Liver (tissue), 9 donors: ENCODE results near the gene QARS1. TPM values are rescaled to one million over a fixed set of nuclear protein-coding genes. Genes with fewer than 3 reads are reported as not detected.

Experiments used
- DNase-seq: peaks from one replicate; pipeline ENCODE4 v3.0.0-alpha.2; 2017; ENCODE audit warnings: low spot score
- H3K27ac ChIP-seq, 2 donors: one replicate each; pipeline ENCODE4 v1.7.0; 2013; ENCODE audit warnings: inconsistent platforms in 2 of 2, low read length in 2 of 2, control low read depth in 1 of 2, low read depth in 1 of 2, mild to moderate bottlenecking in 1 of 2
- H3K27me3 ChIP-seq, 4 donors: one replicate each; pipeline versions ENCODE4 v1.6.1 to v1.7.0; 2013; ENCODE audit warnings: low read length in 3 of 4, inconsistent platforms in 1 of 4, mild to moderate bottlenecking in 1 of 4, moderate library complexity in 1 of 4; ENCODE audit not compliant: control insufficient read depth in 4 of 4, insufficient read depth in 4 of 4
- H3K36me3 ChIP-seq, 4 donors: one replicate each; pipeline versions ENCODE4 v1.6.1 to v1.7.0; 2013; ENCODE audit warnings: low read length in 3 of 4, mild to moderate bottlenecking in 3 of 4, low read depth in 1 of 4, moderate library complexity in 1 of 4; ENCODE audit not compliant: control insufficient read depth in 4 of 4, insufficient read depth in 3 of 4
- H3K4me1 ChIP-seq, 4 donors: one replicate each; pipeline versions ENCODE4 v1.6.1 to v1.7.0; 2013; ENCODE audit warnings: low read length in 3 of 4, mild to moderate bottlenecking in 3 of 4, moderate library complexity in 1 of 4; ENCODE audit not compliant: control insufficient read depth in 4 of 4, insufficient read depth in 4 of 4
- H3K4me3 ChIP-seq, 3 donors: one replicate each; pipeline versions ENCODE4 v1.6.1 to v1.7.0; 2013; ENCODE audit warnings: low read length in 3 of 3, control low read depth in 1 of 3, low read depth in 1 of 3, mild to moderate bottlenecking in 1 of 3
- H3K9ac ChIP-seq, 2 donors: one replicate each; pipeline ENCODE4 v1.7.0; 2013; ENCODE audit warnings: low read length in 2 of 2, mild to moderate bottlenecking in 2 of 2, moderate library complexity in 2 of 2, control low read depth in 1 of 2, low read depth in 1 of 2
- H3K9me3 ChIP-seq, 4 donors: one replicate each; pipeline versions ENCODE4 v1.6.1 to v1.7.0; 2013; ENCODE audit warnings: low read length in 3 of 4; ENCODE audit not compliant: control insufficient read depth in 4 of 4
- CTCF ChIP-seq: fragments of 150-350 bp; IDR thresholded peaks from 2 replicates; pipeline ENCODE4 v1.5.1; 2017; ENCODE audit warnings: improper control_type of control experiment, low read depth, low read length; ENCODE audit not compliant: missing input control
- FOXA1 ChIP-seq: IDR thresholded peaks from 2 replicates; pipeline ENCODE4 v1.6.1; 2016; ENCODE audit warnings: antibody characterized with exemption
- GABPA ChIP-seq, 2 donors: IDR thresholded peaks in 1 of 2; conservative IDR thresholded peaks in 1 of 2; 2 replicates each; pipeline ENCODE4 v1.6.1; 2016; ENCODE audit warnings: antibody characterized with exemption in 2 of 2, mild to moderate bottlenecking in 1 of 2, moderate library complexity in 1 of 2
- HNF4A ChIP-seq, 2 donors: conservative IDR thresholded peaks; 2 replicates each; pipeline ENCODE4 v1.6.1; 2016; ENCODE audit warnings: antibody characterized with exemption in 2 of 2, mild to moderate bottlenecking in 2 of 2
- JUND ChIP-seq, 2 donors: IDR thresholded peaks; 2 replicates each; pipeline ENCODE4 v1.6.1; 2016; ENCODE audit warnings: antibody characterized with exemption in 2 of 2
- RAD21 ChIP-seq, 2 donors: IDR thresholded peaks; 2 replicates each; pipeline ENCODE4 v1.6.1; 2016; ENCODE audit warnings: antibody characterized with exemption in 2 of 2, mild to moderate bottlenecking in 2 of 2
- REST ChIP-seq: IDR thresholded peaks from 2 replicates; pipeline ENCODE4 v1.6.1; 2016; ENCODE audit warnings: antibody characterized with exemption, mild to moderate bottlenecking
- RXRA ChIP-seq, 2 donors: IDR thresholded peaks; 2 replicates each; pipeline ENCODE4 v1.6.1; 2017 to 2018; ENCODE audit warnings: antibody characterized with exemption in 2 of 2, mild to moderate bottlenecking in 1 of 2
- SP1 ChIP-seq: IDR thresholded peaks from 2 replicates; pipeline ENCODE4 v1.6.1; 2018; ENCODE audit warnings: antibody characterized with exemption, mild to moderate bottlenecking
- TAF1 ChIP-seq: conservative IDR thresholded peaks from 2 replicates; pipeline ENCODE4 v1.6.1; 2016; ENCODE audit warnings: antibody characterized with exemption, mild to moderate bottlenecking
- YY1 ChIP-seq: IDR thresholded peaks from 2 replicates; pipeline ENCODE4 v1.6.1; 2016; ENCODE audit warnings: antibody characterized with exemption, mild to moderate bottlenecking
- whole genome bisulfite sequencing: extraction: QIAGEN DNeasy Blood & Tissue Kit; methylation state at CpG from one replicate; pipeline ENCODE4 v1.1.7; 2013; 5-methylcytosine and 5-hydroxymethylcytosine counted together
- polyA plus RNA-seq, 2 donors: library from polyadenylated mRNA; stranded (reverse) in 1 of 2; unstranded in 1 of 2; fragments of 200-250 nt in 1 of 2; fragments of >200 nt in 1 of 2; fragmentation: Nextera tagmentation in 1 of 2; extraction: Ambion mirVana in 1 of 2; gene quantifications; one replicate each; pipeline versions ENCODE4 v1.2.1 to v1.2.3, GENCODE V29; 2013 to 2015
- total RNA-seq, 2 donors: library from RNA; depleted of rRNA; stranded (reverse); fragments of >200 nt; gene quantifications; one replicate each; pipeline ENCODE4 v1.2.3, GENCODE V29; 2014
- TF ChIP-seq, protein P1 (sequence below): IDR thresholded peaks from 2 replicates; pipeline ENCODE4 v1.6.1; 2016; ENCODE audit warnings: antibody characterized with exemption
- donor health status: healthy.
- donor health status: healthy.
- donor health status: healthy.
- donor health status: healthy.
- donor health status: healthy.

Gene QARS1
- total and polyA plus RNA-seq, 4 donors = 58.0 to 226 (median 145) TPM

GRCh38 chr3:49112262-49112661 is 7.7 kb upstream of the QARS1 start:
- Histone ChIP-seq H3K4me1 (no peaks in the 10 kb centered on the region), H3K9ac (no peak overlapping the region), H3K27ac (no peak overlapping the region), H3K9me3 (no peaks in the 10 kb centered on the region), H3K36me3 (peaks cover 30 to 92% (median 75%) of the 10 kb centered on the region in 4 donors), H3K4me3 (no peak overlapping the region), H3K27me3 (no peaks in the 10 kb centered on the region)
- no peak for DNase-seq
- TF ChIP-seq REST = no peak
- TF ChIP-seq RXRA (IDR thresholded peaks at IDR 0.05) = no peak
- no peak for TF ChIP-seq HNF4A (conservative IDR thresholded peaks at IDR 0.05)
- no peak for TF ChIP-seq YY1
- no peak for TF ChIP-seq JUND (IDR thresholded peaks at IDR 0.05)
- TF ChIP-seq FOXA1 = no peak
- no peak for TF ChIP-seq CTCF
- TF ChIP-seq GABPA (IDR thresholded peaks at IDR 0.05 in 1 of 2, conservative IDR thresholded peaks at IDR 0.05 in 1 of 2) = no peak
- TF ChIP-seq RAD21 (IDR thresholded peaks at IDR 0.05) = no peak
- no peak for TF ChIP-seq SP1
- TF ChIP-seq TAF1 = no peak
- TF ChIP-seq, protein P1, sequence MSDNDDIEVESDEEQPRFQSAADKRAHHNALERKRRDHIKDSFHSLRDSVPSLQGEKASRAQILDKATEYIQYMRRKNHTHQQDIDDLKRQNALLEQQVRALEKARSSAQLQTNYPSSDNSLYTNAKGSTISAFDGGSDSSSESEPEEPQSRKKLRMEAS = no peak
- 92% methylated on average over 14 of the region's 14 CpGs for WGBS

GRCh38 chr3:49111347-49111746 is 6.8 kb upstream of the QARS1 start:
- no peak overlapping the region for H3K4me3 ChIP-seq
- H3K9me3 ChIP-seq = no peaks in the 10 kb centered on the region
- no peak for TF ChIP-seq CTCF
- no peak for TF ChIP-seq FOXA1
- no peaks in the 10 kb centered on the region for H3K27me3 ChIP-seq
- peaks cover 30 to 84% (median 68%) of the 10 kb centered on the region in 4 donors for H3K36me3 ChIP-seq
- no peak overlapping the region for H3K9ac ChIP-seq
- WGBS = 76% methylated on average over 6 of the region's 6 CpGs
- no peak for DNase-seq
- H3K27ac ChIP-seq = no peak overlapping the region
- H3K4me1 ChIP-seq = no peaks in the 10 kb centered on the region
